Measurements from ENCODE around the gene NUDT22. TPM values are rescaled to one million over a fixed set of nuclear protein-coding genes. Genes with fewer than 3 reads are reported as not detected.

Gene NUDT22
- 10 to 100 TPM; 21.4 to 41.4 (median 32.5) TPM for polyA plus RNA-seq (ENCODE audit: insufficient read length in 4 of 4)

- DNase-seq (ENCODE audit: low read depth in 4 of 4, low spot score in 2 of 4): peak in 2 of 4 donors; percentile 82 to 83
Observed at GRCh38 chr11:64225608-64226506, at the start of gene NUDT22, which contains the start of gene TRPT1. NUDT22 (plus strand) TSS chr11:64226274; CDS start chr11:64226653, 379 bp downstream. TRPT1 (minus strand) TSS chr11:64226186; CDS start chr11:64225860, 326 bp downstream.

GRCh38 chr11:64176751-64177150, 49.3 kb upstream of the NUDT22 start:
- DNase-seq (ENCODE audit: low read depth in 4 of 4, low spot score in 2 of 4): no peak

- DNase-seq (ENCODE audit: low read depth in 4 of 4, low spot score in 2 of 4): no peak
Observed at GRCh38 chr11:64178203-64178602, 47.9 kb upstream of the NUDT22 start.

GRCh38 chr11:64178951-64179639, 47.0 kb upstream of the NUDT22 start:
- no peak for DNase-seq (ENCODE audit: low read depth in 4 of 4, low spot score in 2 of 4)

- DNase-seq (ENCODE audit: low read depth in 4 of 4, low spot score in 2 of 4): no peak
Observed at GRCh38 chr11:64180891-64181290, 45.2 kb upstream of the NUDT22 start.

GRCh38 chr11:64181506-64182411, 44.3 kb upstream of the NUDT22 start:
- peak in 1 of 4 donors; percentile 66 for DNase-seq (ENCODE audit: low read depth in 4 of 4, low spot score in 2 of 4)

GRCh38 chr11:64183890-64184289, 42.2 kb upstream of the NUDT22 start:
- no peak for DNase-seq (ENCODE audit: low read depth in 4 of 4, low spot score in 2 of 4)

- DNase-seq (ENCODE audit: low read depth in 4 of 4, low spot score in 2 of 4): peak in 2 of 4 donors; percentile 66 to 75
Observed at GRCh38 chr11:64185175-64185692, 40.8 kb upstream of the NUDT22 start.

- peak; percentile 99 to 100 (median 100) for DNase-seq (ENCODE audit: low read depth in 4 of 4, low spot score in 2 of 4)
Observed at GRCh38 chr11:64185693-64186491, 40.2 kb upstream of the NUDT22 start, which contains the start of gene STIP1. STIP1 (plus strand) TSS chr11:64186171; CDS start chr11:64186262, 91 bp downstream.

- peak in 1 of 4 donors; percentile 24 for DNase-seq (ENCODE audit: low read depth in 4 of 4, low spot score in 2 of 4)
Observed at GRCh38 chr11:64186492-64187165, 39.4 kb upstream of the NUDT22 start.

GRCh38 chr11:64192434-64192833, 33.6 kb upstream of the NUDT22 start:
- no peak for DNase-seq (ENCODE audit: low read depth in 4 of 4, low spot score in 2 of 4)

GRCh38 chr11:64196626-64197025, 29.4 kb upstream of the NUDT22 start:
- no peak for DNase-seq (ENCODE audit: low read depth in 4 of 4, low spot score in 2 of 4)

GRCh38 chr11:64198511-64198910, 27.6 kb upstream of the NUDT22 start:
- DNase-seq (ENCODE audit: low read depth in 4 of 4, low spot score in 2 of 4): no peak

GRCh38 chr11:64201543-64201942, 24.5 kb upstream of the NUDT22 start:
- no peak for DNase-seq (ENCODE audit: low read depth in 4 of 4, low spot score in 2 of 4)

- no peak for DNase-seq (ENCODE audit: low read depth in 4 of 4, low spot score in 2 of 4)
Observed at GRCh38 chr11:64202992-64203391, 23.1 kb upstream of the NUDT22 start.

- no peak for DNase-seq (ENCODE audit: low read depth in 4 of 4, low spot score in 2 of 4)
Observed at GRCh38 chr11:64203421-64204079, 22.5 kb upstream of the NUDT22 start.

- DNase-seq (ENCODE audit: low read depth in 4 of 4, low spot score in 2 of 4): no peak
Observed at GRCh38 chr11:64204080-64204440, 22.0 kb upstream of the NUDT22 start.

- peak in 3 of 4 donors; percentile 72 to 84 (median 77) for DNase-seq (ENCODE audit: low read depth in 4 of 4, low spot score in 2 of 4)
Observed at GRCh38 chr11:64204464-64204989, 21.5 kb upstream of the NUDT22 start.

Measured in left renal cortex interstitium (tissue), 4 donors.